NT2/D1 (cell line): ENCODE data around the gene PPP1R14D.

Experiments
- SUZ12 ChIP-seq: IDR thresholded peaks from 2 replicates; pipeline ENCODE4 v1.6.1; 2011; ENCODE audit not compliant: insufficient read length, insufficient read depth; ENCODE audit errors: extremely low read depth
- YY1 ChIP-seq: IDR thresholded peaks from 2 replicates; pipeline ENCODE4 v1.6.1; 2011; ENCODE audit not compliant: insufficient read length, insufficient read depth
- ZNF274 ChIP-seq: IDR thresholded peaks from 2 replicates; pipeline ENCODE4 v1.6.1; 2011; ENCODE audit warnings: mild to moderate bottlenecking, low read depth, low read length

GRCh38 chr15:40841741-40842140 lies 13.2 kb upstream of the PPP1R14D start:
- TF ChIP-seq YY1 (no peak), ZNF274 (no peak), SUZ12 (no peak)
